Upper lobe of right lung (tissue), 1 donor: ENCODE results near the gene PPM1B. TPM values are rescaled to one million over a fixed set of nuclear protein-coding genes. Genes with fewer than 3 reads are reported as not detected.

Experiments
- ATAC-seq: fragments of 200-7000 bp; cut with Tn5 transposase; one replicate; pipeline ENCODE4 v1.9.1; 2020; ENCODE audit warnings: mild to moderate bottlenecking, moderate library complexity
- DNase-seq: peaks from one replicate; pipeline ENCODE4 v3.0.0-alpha.2; 2020
- H3K27ac ChIP-seq: fragments of 200-600 bp; one replicate; pipeline ENCODE4 v1.8.0; 2022
- H3K27me3 ChIP-seq: fragments of 200-600 bp; one replicate; pipeline ENCODE4 v1.8.0; 2022; ENCODE audit warnings: mild to moderate bottlenecking
- H3K36me3 ChIP-seq: fragments of 200-600 bp; one replicate; pipeline ENCODE4 v1.8.0; 2022
- H3K4me1 ChIP-seq: fragments of 200-600 bp; one replicate; pipeline ENCODE4 v1.8.0; 2022
- H3K4me3 ChIP-seq: fragments of 200-600 bp; one replicate; pipeline ENCODE4 v1.8.0; 2022; ENCODE audit warnings: mild to moderate bottlenecking
- H3K9me3 ChIP-seq: fragments of 200-600 bp; one replicate; pipeline ENCODE4 v1.8.0; 2022
- CTCF ChIP-seq: fragments of 200-600 bp; IDR thresholded peaks from one replicate; pipeline ENCODE4 v1.8.0; 2022; ENCODE audit warnings: antibody characterized with exemption
- intact Hi-C: fragments of 100-400 bp; cut with DNase I; formaldehyde crosslinking; loops from one replicate; pipeline ENCODE4 v1.11.0; 2022
- total RNA-seq: library from RNA; stranded (reverse); fragmentation: NEBNext Ultra II Directional; extraction: Animal tissue kit (Norgen Biotek cat#: 25700); gene quantifications from one replicate; pipeline ENCODE4 v1.2.1, GENCODE V29; 2021
- donor health status: DM: no; HTN: yes; CAD: no; lungs with severe emphysema.

Gene PPM1B
- total RNA-seq, 1 donor from 2014 or later: 45.8 TPM

- Histone ChIP-seq H3K9me3 (no peaks in the 10 kb centered on the region), H3K27ac (no peak overlapping the region), H3K4me3 (no peak overlapping the region), H3K36me3 (no peaks in the 10 kb centered on the region), H3K27me3 (no peaks in the 10 kb centered on the region), H3K4me1 (no peaks in the 10 kb centered on the region)
- ATAC-seq (no peak), DNase-seq (no peak)
- no peak for TF ChIP-seq CTCF
- intact Hi-C loops: no loop called here
Measured at GRCh38 chr2:44135771-44136170, 32.9 kb upstream of the PPM1B start.

- no peaks in the 10 kb centered on the region for H3K36me3 ChIP-seq
- no peaks in the 10 kb centered on the region for H3K27me3 ChIP-seq
- intact Hi-C loops: no loop called here
- H3K4me3 ChIP-seq: no peak overlapping the region
- DNase-seq (no peak), ATAC-seq (no peak)
- H3K4me1 ChIP-seq: no peaks in the 10 kb centered on the region
- no peak for TF ChIP-seq CTCF
- H3K27ac ChIP-seq: no peak overlapping the region
- H3K9me3 ChIP-seq: no peaks in the 10 kb centered on the region
Measured at GRCh38 chr2:44136252-44136651, 32.4 kb upstream of the PPM1B start.

- no peaks in the 10 kb centered on the region for H3K36me3 ChIP-seq
- no peaks in the 10 kb centered on the region for H3K9me3 ChIP-seq
- intact Hi-C loops: no loop called here
- H3K4me1 ChIP-seq: no peaks in the 10 kb centered on the region
- no peaks in the 10 kb centered on the region for H3K27me3 ChIP-seq
- TF ChIP-seq CTCF: no peak
- H3K4me3 ChIP-seq: no peak overlapping the region
- ATAC-seq (no peak), DNase-seq (no peak)
- H3K27ac ChIP-seq: no peak overlapping the region
Measured at GRCh38 chr2:44137048-44137447, 31.6 kb upstream of the PPM1B start.

- TF ChIP-seq CTCF: no peak
- Histone ChIP-seq H3K36me3 (no peaks in the 10 kb centered on the region), H3K4me3 (no peak overlapping the region), H3K27me3 (no peaks in the 10 kb centered on the region), H3K4me1 (no peaks in the 10 kb centered on the region), H3K27ac (no peak overlapping the region), H3K9me3 (no peaks in the 10 kb centered on the region)
- ATAC-seq (no peak), DNase-seq (no peak)
- intact Hi-C loops: no loop called here
Measured at GRCh38 chr2:44137872-44138551, 30.7 kb upstream of the PPM1B start.

- no peak for TF ChIP-seq CTCF
- no peak overlapping the region for H3K27ac ChIP-seq
- ATAC-seq (no peak), DNase-seq (no peak)
- no peaks in the 10 kb centered on the region for H3K4me1 ChIP-seq
- H3K27me3 ChIP-seq: no peaks in the 10 kb centered on the region
- H3K36me3 ChIP-seq: no peaks in the 10 kb centered on the region
- no peak overlapping the region for H3K4me3 ChIP-seq
- intact Hi-C loops: no loop called here
- no peaks in the 10 kb centered on the region for H3K9me3 ChIP-seq
Measured at GRCh38 chr2:44139741-44140140, 28.9 kb upstream of the PPM1B start.

- Histone ChIP-seq H3K36me3 (no peaks in the 10 kb centered on the region), H3K27ac (no peak overlapping the region), H3K4me1 (no peaks in the 10 kb centered on the region), H3K9me3 (no peaks in the 10 kb centered on the region), H3K27me3 (no peaks in the 10 kb centered on the region), H3K4me3 (no peak overlapping the region)
- no peak for TF ChIP-seq CTCF
- no peak for DNase-seq
- ATAC-seq: no peak
- intact Hi-C loops: no loop called here
Measured at GRCh38 chr2:44142306-44142705, 26.4 kb upstream of the PPM1B start.
